Fibroblast of lung (primary cell): ENCODE data around the gene PLXNA1.

Experiments used
- EZH2 ChIP-seq: IDR thresholded peaks from 2 replicates; pipeline ENCODE4 v1.5.1; 2012; ENCODE audit warnings: low read length, control low read depth, mild to moderate bottlenecking; ENCODE audit errors: missing control alignments
- TF ChIP-seq, protein P1 (sequence below), 2 donors: IDR thresholded peaks in 1 of 2; conservative IDR thresholded peaks in 1 of 2; 1 replicate in 1 of 2; 2 replicates in 1 of 2; pipeline ENCODE4 v1.5.1; 2011 to 2012; ENCODE audit warnings: low read length in 2 of 2, control low read depth in 1 of 2, inconsistent platforms in 1 of 2, low read depth in 1 of 2, mild to moderate bottlenecking in 1 of 2

DNA sequence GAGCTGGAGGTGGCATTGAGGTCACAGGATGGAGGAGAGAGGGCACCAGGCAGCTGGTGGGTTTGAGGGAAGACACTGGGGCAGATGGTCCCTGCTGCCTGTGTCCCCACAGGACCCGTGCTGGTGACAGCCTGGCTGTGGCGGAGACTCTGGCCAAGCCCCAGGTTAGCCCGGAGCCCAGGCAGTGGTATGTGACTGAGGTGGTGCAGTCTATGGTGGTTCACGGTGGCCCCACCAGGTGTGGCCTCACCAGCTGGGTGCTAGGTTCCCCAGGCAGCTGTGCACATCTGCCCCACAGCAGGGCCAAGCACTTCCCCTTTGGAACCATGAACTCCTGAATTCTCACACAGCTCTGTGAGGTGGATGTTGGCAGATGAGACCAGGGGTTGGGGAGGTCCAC, 15.4 kb downstream of the PLXNA1 start:
- TF ChIP-seq, protein P1, sequence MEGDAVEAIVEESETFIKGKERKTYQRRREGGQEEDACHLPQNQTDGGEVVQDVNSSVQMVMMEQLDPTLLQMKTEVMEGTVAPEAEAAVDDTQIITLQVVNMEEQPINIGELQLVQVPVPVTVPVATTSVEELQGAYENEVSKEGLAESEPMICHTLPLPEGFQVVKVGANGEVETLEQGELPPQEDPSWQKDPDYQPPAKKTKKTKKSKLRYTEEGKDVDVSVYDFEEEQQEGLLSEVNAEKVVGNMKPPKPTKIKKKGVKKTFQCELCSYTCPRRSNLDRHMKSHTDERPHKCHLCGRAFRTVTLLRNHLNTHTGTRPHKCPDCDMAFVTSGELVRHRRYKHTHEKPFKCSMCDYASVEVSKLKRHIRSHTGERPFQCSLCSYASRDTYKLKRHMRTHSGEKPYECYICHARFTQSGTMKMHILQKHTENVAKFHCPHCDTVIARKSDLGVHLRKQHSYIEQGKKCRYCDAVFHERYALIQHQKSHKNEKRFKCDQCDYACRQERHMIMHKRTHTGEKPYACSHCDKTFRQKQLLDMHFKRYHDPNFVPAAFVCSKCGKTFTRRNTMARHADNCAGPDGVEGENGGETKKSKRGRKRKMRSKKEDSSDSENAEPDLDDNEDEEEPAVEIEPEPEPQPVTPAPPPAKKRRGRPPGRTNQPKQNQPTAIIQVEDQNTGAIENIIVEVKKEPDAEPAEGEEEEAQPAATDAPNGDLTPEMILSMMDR (conservative IDR thresholded peaks at IDR 0.05 in 1 of 2, IDR thresholded peaks at IDR 0.05 in 1 of 2; ENCODE audit: low read depth in 1 of 2, low read length in 2 of 2), result no peak
- TF ChIP-seq EZH2, result no peak
